Measurements from ENCODE around the gene CPA4.

Gene CPA4

DNA sequence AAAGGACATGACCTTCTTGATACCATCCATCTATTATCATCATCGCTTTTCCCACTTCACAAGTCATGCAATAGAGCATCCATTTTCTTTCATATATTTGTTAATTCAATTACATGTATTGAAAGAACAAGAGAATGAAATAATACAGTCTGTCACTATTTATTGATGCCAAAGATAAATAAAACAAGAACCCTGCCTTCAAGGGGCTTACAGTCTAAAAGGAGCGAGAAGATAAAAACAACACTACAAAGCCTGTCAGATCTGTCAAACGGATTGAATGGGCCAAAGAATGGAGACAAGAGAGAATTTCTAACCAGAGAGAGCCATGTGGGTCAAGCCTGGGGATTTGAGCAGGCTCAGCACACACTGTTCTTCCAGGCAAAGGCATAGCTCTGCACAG lies 67.6 kb downstream of the CPA4 start:
- Histone ChIP-seq H3K27ac (ENCODE audit: low read length) (no peak overlapping the region), H3K36me3 (ENCODE audit: control insufficient read depth in 1 of 2, insufficient read depth in 2 of 2, low read length in 2 of 2) (no peaks in the 10 kb centered on the region), H3K27me3 (ENCODE audit: low read depth, low read length) (no peaks in the 10 kb centered on the region), H3K4me1 (ENCODE audit: control insufficient read depth in 1 of 2, insufficient read depth in 2 of 2, low read length in 2 of 2) (peaks cover 0 to 6% of the 10 kb centered on the region in 2 donors), H3K4me3 (ENCODE audit: low read depth in 1 of 2, low read length in 2 of 2) (no peak overlapping the region), H3K9me3 (ENCODE audit: control insufficient read depth in 1 of 2, low read length in 2 of 2) (peaks cover 0 to 2% of the 10 kb centered on the region in 2 donors)

DNA sequence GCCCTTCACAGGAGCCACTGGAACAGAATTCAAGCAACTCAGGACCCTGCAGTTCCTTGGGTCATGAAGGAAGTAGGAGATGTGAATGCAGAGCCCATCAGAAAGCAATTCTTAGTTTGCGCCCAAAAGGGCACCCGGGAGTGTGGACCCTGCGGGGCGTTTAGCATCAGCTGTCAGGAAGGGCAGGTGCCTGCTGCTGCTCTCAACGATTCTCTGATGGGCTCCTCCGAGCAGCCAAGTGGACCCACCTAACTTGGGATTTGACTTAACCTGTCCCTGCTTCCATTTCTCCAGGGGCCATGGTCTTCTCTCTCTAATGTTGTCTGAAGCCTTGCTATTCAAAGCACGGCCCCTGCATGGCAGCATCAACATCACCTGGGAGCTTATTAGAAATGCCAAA lies 68.7 kb downstream of the CPA4 start:
- Histone ChIP-seq H3K27me3 (ENCODE audit: low read depth, low read length) (no peaks in the 10 kb centered on the region), H3K4me1 (ENCODE audit: control insufficient read depth in 1 of 2, insufficient read depth in 2 of 2, low read length in 2 of 2) (peaks cover 0 to 3% of the 10 kb centered on the region in 2 donors)

DNA sequence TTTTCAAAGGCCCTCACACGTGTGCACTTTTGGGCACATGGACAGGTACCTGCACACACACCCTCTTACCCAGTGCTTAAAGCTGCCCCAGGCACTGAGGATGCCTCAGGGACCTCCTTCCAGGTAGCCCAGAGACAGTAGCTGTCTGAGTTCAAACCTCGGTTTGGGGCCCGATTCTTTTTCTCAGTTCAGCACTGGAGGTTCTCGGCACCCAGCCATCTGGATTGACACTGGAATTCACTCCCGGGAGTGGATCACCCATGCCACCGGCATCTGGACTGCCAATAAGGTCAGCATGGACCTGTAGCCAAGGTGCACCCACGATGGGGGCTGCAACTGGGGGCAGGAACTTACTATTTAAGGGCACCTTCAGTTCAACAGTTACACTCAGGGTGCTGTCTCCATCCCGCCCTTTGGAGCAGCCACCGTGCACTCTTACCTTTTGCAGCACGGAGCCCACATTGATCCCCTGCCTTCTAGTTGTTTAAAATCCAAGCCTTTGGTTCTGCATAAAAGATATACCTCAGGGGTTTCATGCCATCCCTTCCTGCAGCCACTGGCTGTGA lies 69.4 kb downstream of the CPA4 start:
- H3K27me3 ChIP-seq (ENCODE audit: low read depth, low read length) = no peaks in the 10 kb centered on the region
- H3K4me3 ChIP-seq (ENCODE audit: low read depth in 1 of 2, low read length in 2 of 2) = no peak overlapping the region
- H3K36me3 ChIP-seq (ENCODE audit: control insufficient read depth in 1 of 2, insufficient read depth in 2 of 2, low read length in 2 of 2) = no peaks in the 10 kb centered on the region
- H3K4me1 ChIP-seq (ENCODE audit: control insufficient read depth in 1 of 2, insufficient read depth in 2 of 2, low read length in 2 of 2) = no peaks in the 10 kb centered on the region
- peaks cover 0 to 2% of the 10 kb centered on the region in 2 donors for H3K9me3 ChIP-seq (ENCODE audit: control insufficient read depth in 1 of 2, low read length in 2 of 2)
- no peak overlapping the region for H3K27ac ChIP-seq (ENCODE audit: low read length)

More for the DNA sequence above, 68.7 kb downstream of the CPA4 start:
- Histone ChIP-seq H3K4me3 (ENCODE audit: low read depth in 1 of 2, low read length in 2 of 2) (no peak overlapping the region), H3K27ac (ENCODE audit: low read length) (no peak overlapping the region), H3K9me3 (ENCODE audit: control insufficient read depth in 1 of 2, low read length in 2 of 2) (peaks cover 0 to 2% of the 10 kb centered on the region in 2 donors), H3K36me3 (ENCODE audit: control insufficient read depth in 1 of 2, insufficient read depth in 2 of 2, low read length in 2 of 2) (no peaks in the 10 kb centered on the region)

- H3K4me3 ChIP-seq (ENCODE audit: low read depth in 1 of 2, low read length in 2 of 2) = no peak overlapping the region
- peaks cover 0 to 2% of the 10 kb centered on the region in 2 donors for H3K9me3 ChIP-seq (ENCODE audit: control insufficient read depth in 1 of 2, low read length in 2 of 2)
- no peak overlapping the region for H3K27ac ChIP-seq (ENCODE audit: low read length)
- no peaks in the 10 kb centered on the region for H3K27me3 ChIP-seq (ENCODE audit: low read depth, low read length)
- no peaks in the 10 kb centered on the region for H3K36me3 ChIP-seq (ENCODE audit: control insufficient read depth in 1 of 2, insufficient read depth in 2 of 2, low read length in 2 of 2)
- no peaks in the 10 kb centered on the region for H3K4me1 ChIP-seq (ENCODE audit: control insufficient read depth in 1 of 2, insufficient read depth in 2 of 2, low read length in 2 of 2)
Measured at GRCh38 chr7:130363026-130363847, 70.3 kb downstream of the CPA4 start.

DNA sequence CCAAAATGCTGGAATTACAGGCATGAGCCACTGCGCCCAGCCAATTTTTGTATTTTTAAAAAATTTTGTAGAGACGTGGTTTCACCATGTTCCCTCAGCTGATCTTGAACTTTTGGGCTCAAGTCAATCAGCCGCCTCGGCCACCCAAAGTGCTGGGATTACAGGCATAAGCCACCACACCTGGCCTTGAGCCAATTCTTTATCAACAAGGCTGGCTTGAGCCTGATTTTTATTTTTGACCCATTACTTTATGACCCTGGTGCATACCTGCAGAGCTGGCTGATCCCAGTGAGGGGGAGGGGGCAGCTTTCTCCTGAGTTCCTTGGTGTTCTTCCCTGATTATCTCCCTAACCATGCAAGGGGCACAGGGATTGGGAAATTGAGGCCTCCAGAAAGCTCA lies 71.5 kb downstream of the CPA4 start:
- H3K27ac ChIP-seq (ENCODE audit: low read length) = no peak overlapping the region
- H3K4me3 ChIP-seq (ENCODE audit: low read depth in 1 of 2, low read length in 2 of 2) = no peak overlapping the region
- H3K36me3 ChIP-seq (ENCODE audit: control insufficient read depth in 1 of 2, insufficient read depth in 2 of 2, low read length in 2 of 2) = no peaks in the 10 kb centered on the region
- peaks cover 2 to 9% of the 10 kb centered on the region in 2 donors for H3K4me1 ChIP-seq (ENCODE audit: control insufficient read depth in 1 of 2, insufficient read depth in 2 of 2, low read length in 2 of 2)
- peaks cover 0 to 2% of the 10 kb centered on the region in 2 donors for H3K9me3 ChIP-seq (ENCODE audit: control insufficient read depth in 1 of 2, low read length in 2 of 2)
- H3K27me3 ChIP-seq (ENCODE audit: low read depth, low read length) = no peaks in the 10 kb centered on the region

DNA sequence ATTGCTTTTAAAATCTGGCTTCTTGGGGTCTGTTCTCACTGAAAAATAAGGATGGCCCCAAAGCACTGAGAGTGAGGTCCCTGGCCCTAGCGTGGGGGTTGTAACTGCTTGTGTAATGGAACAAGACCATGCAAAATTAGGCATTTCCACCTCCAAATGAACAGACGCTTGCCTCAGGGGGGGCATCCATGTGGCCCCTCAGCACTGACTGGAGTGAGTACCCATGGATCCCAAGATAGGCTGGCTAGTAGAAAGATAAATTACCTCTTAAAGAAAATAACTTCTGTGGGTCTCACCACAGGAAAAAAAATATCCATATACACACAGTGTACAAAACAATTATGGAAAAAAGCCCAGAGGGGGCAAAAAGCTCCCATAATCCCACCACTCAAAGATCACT lies 72.1 kb downstream of the CPA4 start:
- Histone ChIP-seq H3K9me3 (ENCODE audit: control insufficient read depth in 1 of 2, low read length in 2 of 2) (peaks cover 0 to 2% of the 10 kb centered on the region in 2 donors), H3K27ac (ENCODE audit: low read length) (no peak overlapping the region), H3K36me3 (ENCODE audit: control insufficient read depth in 1 of 2, insufficient read depth in 2 of 2, low read length in 2 of 2) (no peaks in the 10 kb centered on the region), H3K4me3 (ENCODE audit: low read depth in 1 of 2, low read length in 2 of 2) (no peak overlapping the region), H3K27me3 (ENCODE audit: low read depth, low read length) (no peaks in the 10 kb centered on the region), H3K4me1 (ENCODE audit: control insufficient read depth in 1 of 2, insufficient read depth in 2 of 2, low read length in 2 of 2) (peaks cover 4 to 15% of the 10 kb centered on the region in 2 donors)

DNA sequence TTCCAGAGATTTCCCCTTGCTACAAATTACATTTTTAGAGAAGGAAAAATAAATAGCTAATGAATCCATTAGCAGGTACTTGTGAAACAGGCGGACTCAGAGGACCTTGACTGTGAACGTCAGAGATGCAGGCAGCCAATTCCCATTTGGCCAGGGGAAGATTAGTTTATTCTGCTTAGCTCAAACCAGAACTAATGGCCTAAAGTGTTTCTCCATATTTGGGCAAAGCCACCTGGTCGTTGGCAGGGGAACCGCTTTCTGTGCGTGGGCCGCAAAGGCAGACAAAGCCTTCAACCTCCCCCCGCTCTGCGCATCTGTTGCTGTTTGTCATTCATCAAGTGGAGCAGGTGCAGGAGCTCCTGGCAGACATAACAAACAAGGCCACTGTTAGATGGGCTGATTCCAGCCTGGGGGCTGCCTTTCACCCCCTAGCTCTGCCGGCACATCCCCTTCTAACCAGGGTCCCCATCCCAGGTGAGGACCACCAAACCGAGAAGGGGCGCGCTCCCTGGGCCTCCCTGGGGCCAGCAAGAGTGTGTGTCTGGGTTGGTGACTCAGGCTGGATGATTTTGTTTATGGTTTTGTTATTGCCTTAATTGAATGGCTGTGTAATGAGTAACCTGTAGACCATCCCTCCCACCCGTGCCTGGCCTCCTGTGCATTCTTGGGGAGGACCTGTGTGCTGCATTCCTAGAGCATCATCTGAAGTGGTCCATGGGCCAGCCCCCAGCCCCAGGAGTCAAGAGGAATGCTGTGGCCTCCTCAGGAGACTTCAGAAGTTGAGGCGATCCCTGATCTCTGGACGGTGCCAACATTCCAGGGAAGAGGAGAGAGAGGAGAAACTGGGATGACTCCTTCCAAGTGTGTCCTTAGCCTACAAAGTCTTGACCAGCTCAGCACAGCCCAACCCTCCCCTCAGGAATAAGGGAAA lies 72.8 kb downstream of the CPA4 start:
- Histone ChIP-seq H3K27me3 (ENCODE audit: low read depth, low read length) (no peaks in the 10 kb centered on the region), H3K4me3 (ENCODE audit: low read depth in 1 of 2, low read length in 2 of 2) (no peak overlapping the region), H3K36me3 (ENCODE audit: control insufficient read depth in 1 of 2, insufficient read depth in 2 of 2, low read length in 2 of 2) (no peaks in the 10 kb centered on the region), H3K27ac (ENCODE audit: low read length) (peak overlapping the region; percentile 8), H3K9me3 (ENCODE audit: control insufficient read depth in 1 of 2, low read length in 2 of 2) (no peaks in the 10 kb centered on the region), H3K4me1 (ENCODE audit: control insufficient read depth in 1 of 2, insufficient read depth in 2 of 2, low read length in 2 of 2) (peaks cover 4 to 22% of the 10 kb centered on the region in 2 donors)

DNA sequence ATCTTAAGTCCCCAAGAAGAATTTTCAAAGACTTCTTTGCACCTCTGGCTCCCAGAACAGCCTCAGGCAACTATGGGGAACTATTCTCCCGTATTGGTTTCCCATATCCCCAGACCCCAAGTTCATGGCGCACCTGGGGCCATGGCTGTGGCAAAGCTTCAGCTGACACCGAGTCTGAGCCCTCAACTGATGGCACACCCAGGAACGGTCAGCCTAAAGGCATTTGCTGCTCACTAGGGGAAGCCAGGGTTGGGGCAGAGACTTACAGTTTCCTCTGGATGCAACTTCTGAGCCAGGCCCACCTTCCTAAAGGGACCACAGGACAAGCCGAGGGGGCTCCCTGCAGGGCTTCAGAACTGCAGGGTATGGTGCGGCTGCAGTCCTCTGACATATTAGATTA lies 73.6 kb downstream of the CPA4 start:
- peaks cover 4 to 27% of the 10 kb centered on the region in 2 donors for H3K4me1 ChIP-seq (ENCODE audit: control insufficient read depth in 1 of 2, insufficient read depth in 2 of 2, low read length in 2 of 2)
- H3K27ac ChIP-seq (ENCODE audit: low read length) = peak overlapping the region; percentile 8
- H3K4me3 ChIP-seq (ENCODE audit: low read depth in 1 of 2, low read length in 2 of 2) = no peak overlapping the region
- no peaks in the 10 kb centered on the region for H3K27me3 ChIP-seq (ENCODE audit: low read depth, low read length)
- no peaks in the 10 kb centered on the region for H3K36me3 ChIP-seq (ENCODE audit: control insufficient read depth in 1 of 2, insufficient read depth in 2 of 2, low read length in 2 of 2)
- no peaks in the 10 kb centered on the region for H3K9me3 ChIP-seq (ENCODE audit: control insufficient read depth in 1 of 2, low read length in 2 of 2)

- Histone ChIP-seq H3K36me3 (ENCODE audit: control insufficient read depth in 1 of 2, insufficient read depth in 2 of 2, low read length in 2 of 2) (no peaks in the 10 kb centered on the region), H3K27ac (ENCODE audit: low read length) (no peak overlapping the region), H3K27me3 (ENCODE audit: low read depth, low read length) (no peaks in the 10 kb centered on the region), H3K4me3 (ENCODE audit: low read depth in 1 of 2, low read length in 2 of 2) (no peak overlapping the region), H3K4me1 (ENCODE audit: control insufficient read depth in 1 of 2, insufficient read depth in 2 of 2, low read length in 2 of 2) (peaks cover 4 to 27% of the 10 kb centered on the region in 2 donors), H3K9me3 (ENCODE audit: control insufficient read depth in 1 of 2, low read length in 2 of 2) (no peaks in the 10 kb centered on the region)
Measured at GRCh38 chr7:130367088-130367755, 74.3 kb downstream of the CPA4 start.

- no peaks in the 10 kb centered on the region for H3K9me3 ChIP-seq (ENCODE audit: control insufficient read depth in 1 of 2, low read length in 2 of 2)
- H3K27ac ChIP-seq (ENCODE audit: low read length) = no peak overlapping the region
- H3K4me1 ChIP-seq (ENCODE audit: control insufficient read depth in 1 of 2, insufficient read depth in 2 of 2, low read length in 2 of 2) = peaks cover 4 to 32% of the 10 kb centered on the region in 2 donors
- no peaks in the 10 kb centered on the region for H3K27me3 ChIP-seq (ENCODE audit: low read depth, low read length)
- no peak overlapping the region for H3K4me3 ChIP-seq (ENCODE audit: low read depth in 1 of 2, low read length in 2 of 2)
- H3K36me3 ChIP-seq (ENCODE audit: control insufficient read depth in 1 of 2, insufficient read depth in 2 of 2, low read length in 2 of 2) = no peaks in the 10 kb centered on the region
Measured at GRCh38 chr7:130367836-130368746, 75.1 kb downstream of the CPA4 start.

Measured in muscle layer of duodenum (tissue), 2 donors.